Cardiac muscle cell (in vitro differentiated cells and primary cell): ENCODE results near the gene CDO1. TPM values are rescaled to one million over a fixed set of nuclear protein-coding genes. Genes with fewer than 3 reads are reported as not detected.
"Not testable (repeated sequence)": the region's sequence is repeated elsewhere in the genome, so short reads cannot be mapped to it uniquely, and the experiment has no call there.

Experiments
- DNase-seq, 2 donors: peaks; one replicate each; pipeline versions ENCODE4 v3.0.0 to v3.0.0-alpha.2; 2010 to 2017; ENCODE audit warnings: low read depth in 1 of 2, low spot score in 1 of 2
- H3K27ac ChIP-seq: fragments of 200-600 bp; sonication (generic); 2 replicates; pipeline ENCODE4 v1.5.1; 2016
- H3K27me3 ChIP-seq: fragments of 200-600 bp; sonication (generic); 2 replicates; pipeline ENCODE4 v1.6.0; 2016; ENCODE audit warnings: control low read depth
- H3K36me3 ChIP-seq: fragments of 200-600 bp; sonication (generic); 2 replicates; pipeline ENCODE4 v1.5.1; 2016; ENCODE audit warnings: control low read depth
- H3K4me1 ChIP-seq: fragments of 200-600 bp; sonication (generic); 2 replicates; pipeline ENCODE4 v1.8.1; 2017; ENCODE audit warnings: low read depth, mild to moderate bottlenecking, mixed run types
- H3K4me3 ChIP-seq: fragments of 200-600 bp; sonication (generic); 2 replicates; pipeline ENCODE4 v1.5.1; 2016; ENCODE audit warnings: mild to moderate bottlenecking
- H3K9me3 ChIP-seq: fragments of 200-600 bp; sonication (generic); 2 replicates; pipeline ENCODE4 v1.5.1; 2017; ENCODE audit warnings: low read depth, mild to moderate bottlenecking, control low read depth
- polyA plus RNA-seq: library from polyadenylated mRNA; unstranded; fragments of >200 nt; fragmentation: Nextera tagmentation; extraction: Ambion mirVana; gene quantifications from 2 replicates; pipeline ENCODE4 v1.2.1, GENCODE V29; 2016
- total RNA-seq: library from RNA; depleted of rRNA; stranded (reverse); fragments of >200 nt; gene quantifications from 2 replicates; pipeline ENCODE4 v1.2.3, GENCODE V29; 2016
- TF ChIP-seq, protein P1 (sequence below): IDR thresholded peaks from 2 replicates; pipeline ENCODE4 v1.5.1; 2012; ENCODE audit warnings: low read depth, mild to moderate bottlenecking, low read length

CDO1 gene
- total and polyA plus RNA-seq, 2 experiments from 2014 or later = 16.1 to 19.0 TPM

DNA sequence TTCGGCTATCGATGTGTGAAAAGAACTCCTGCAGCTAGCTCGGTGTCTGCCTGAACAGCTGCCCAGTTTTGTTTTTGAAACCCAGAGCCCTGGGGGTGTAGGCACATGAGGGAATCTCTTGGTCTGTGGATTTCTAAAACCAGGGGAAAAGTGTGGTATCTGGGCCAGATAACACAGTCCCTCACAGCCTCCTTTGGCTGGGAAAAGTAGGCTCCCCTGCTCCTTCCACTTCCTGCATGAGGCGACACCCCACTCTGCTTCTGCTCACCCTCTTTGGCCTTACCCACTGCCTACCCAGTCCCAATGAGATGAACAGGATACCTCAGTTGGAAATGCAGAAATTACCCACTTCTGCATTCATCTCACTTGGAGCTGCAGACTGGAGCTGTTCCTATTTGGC, 9.5 kb upstream of the CDO1 start:
- no peaks in the 10 kb centered on the region for H3K4me1 ChIP-seq
- no peaks in the 10 kb centered on the region for H3K9me3 ChIP-seq
- TF ChIP-seq, protein P1, sequence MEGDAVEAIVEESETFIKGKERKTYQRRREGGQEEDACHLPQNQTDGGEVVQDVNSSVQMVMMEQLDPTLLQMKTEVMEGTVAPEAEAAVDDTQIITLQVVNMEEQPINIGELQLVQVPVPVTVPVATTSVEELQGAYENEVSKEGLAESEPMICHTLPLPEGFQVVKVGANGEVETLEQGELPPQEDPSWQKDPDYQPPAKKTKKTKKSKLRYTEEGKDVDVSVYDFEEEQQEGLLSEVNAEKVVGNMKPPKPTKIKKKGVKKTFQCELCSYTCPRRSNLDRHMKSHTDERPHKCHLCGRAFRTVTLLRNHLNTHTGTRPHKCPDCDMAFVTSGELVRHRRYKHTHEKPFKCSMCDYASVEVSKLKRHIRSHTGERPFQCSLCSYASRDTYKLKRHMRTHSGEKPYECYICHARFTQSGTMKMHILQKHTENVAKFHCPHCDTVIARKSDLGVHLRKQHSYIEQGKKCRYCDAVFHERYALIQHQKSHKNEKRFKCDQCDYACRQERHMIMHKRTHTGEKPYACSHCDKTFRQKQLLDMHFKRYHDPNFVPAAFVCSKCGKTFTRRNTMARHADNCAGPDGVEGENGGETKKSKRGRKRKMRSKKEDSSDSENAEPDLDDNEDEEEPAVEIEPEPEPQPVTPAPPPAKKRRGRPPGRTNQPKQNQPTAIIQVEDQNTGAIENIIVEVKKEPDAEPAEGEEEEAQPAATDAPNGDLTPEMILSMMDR = no peak
- peaks cover 15% of the 10 kb centered on the region for H3K36me3 ChIP-seq
- no peak overlapping the region for H3K27ac ChIP-seq
- DNase-seq = no peak
- H3K27me3 ChIP-seq = no peaks in the 10 kb centered on the region
- H3K4me3 ChIP-seq = no peak overlapping the region

DNA sequence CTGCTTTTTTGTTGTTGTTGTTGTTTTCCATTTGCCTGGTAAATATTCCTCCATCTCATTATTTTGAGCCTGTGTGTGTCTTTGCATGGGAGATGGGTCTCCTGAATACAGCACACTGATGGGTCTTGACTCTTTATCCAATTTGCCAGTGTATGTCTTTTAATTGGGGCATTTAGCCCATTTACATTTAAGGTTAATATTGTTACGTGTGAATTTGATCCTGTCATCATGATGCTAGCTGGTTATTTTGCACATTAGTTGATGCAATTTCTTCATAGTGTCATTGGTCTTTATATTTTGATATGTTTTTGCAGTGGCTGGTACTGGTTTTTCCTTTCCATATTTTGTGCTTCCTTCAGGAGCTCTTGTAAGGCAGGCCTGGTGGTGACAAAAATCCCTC, 8.5 kb upstream of the CDO1 start:
- H3K27me3 ChIP-seq, H3K4me1 ChIP-seq, H3K27ac ChIP-seq, DNase-seq, H3K9me3 ChIP-seq, H3K4me3 ChIP-seq: not testable (repeated sequence)
- peaks cover 10% of the 10 kb centered on the region for H3K36me3 ChIP-seq

DNA sequence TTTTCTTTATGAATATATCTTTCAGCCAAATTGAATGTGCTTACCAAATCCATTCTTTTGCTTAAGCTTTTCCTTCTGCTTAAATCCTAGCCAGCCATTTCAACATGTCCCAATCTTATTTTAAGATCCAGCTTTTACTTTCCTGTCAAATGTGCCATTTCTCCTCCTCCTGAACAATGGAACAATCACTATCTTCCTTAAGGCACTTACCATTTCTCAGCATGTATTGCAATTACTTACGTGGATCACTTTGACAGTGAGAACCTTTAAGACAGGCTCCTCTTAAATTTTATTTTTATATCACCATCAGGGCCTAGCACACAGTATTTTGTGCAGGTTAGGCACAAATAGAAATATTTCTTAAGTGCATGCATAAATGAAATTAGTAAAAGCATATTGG, 4.4 kb upstream of the CDO1 start:
- Histone ChIP-seq H3K27me3 (peaks cover 1% of the 10 kb centered on the region), H3K27ac (no peak overlapping the region), H3K36me3 (no peaks in the 10 kb centered on the region), H3K4me1 (no peaks in the 10 kb centered on the region), H3K4me3 (no peak overlapping the region), H3K9me3 (no peaks in the 10 kb centered on the region)
- TF ChIP-seq, protein P1 = no peak
- DNase-seq = no peak

DNA sequence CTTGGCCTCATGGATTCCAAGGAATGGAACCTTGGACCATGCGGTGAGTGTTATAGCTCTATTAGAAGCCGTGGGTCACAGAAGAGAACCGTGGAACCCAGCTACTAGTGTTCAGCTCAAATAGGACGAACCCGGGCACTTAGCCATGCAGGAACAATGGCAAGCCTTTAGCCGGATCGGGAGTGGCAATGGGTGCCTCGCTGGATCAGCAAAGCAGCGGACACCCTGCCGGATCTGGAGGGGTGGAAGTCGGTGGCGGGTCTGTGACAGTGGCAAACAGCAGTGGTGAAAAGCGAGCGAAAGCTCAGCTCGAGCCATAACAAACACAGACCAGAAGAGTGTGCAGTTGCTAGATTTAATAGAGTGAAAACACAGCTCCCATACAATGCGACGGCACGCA, 2.4 kb upstream of the CDO1 start:
- Histone ChIP-seq H3K4me1 (no peaks in the 10 kb centered on the region), H3K4me3 (no peak overlapping the region), H3K9me3 (no peaks in the 10 kb centered on the region), H3K27me3 (peaks cover 21% of the 10 kb centered on the region), H3K27ac (no peak overlapping the region), H3K36me3 (no peaks in the 10 kb centered on the region)
- no peak for DNase-seq
- TF ChIP-seq, protein P1 = no peak

DNA sequence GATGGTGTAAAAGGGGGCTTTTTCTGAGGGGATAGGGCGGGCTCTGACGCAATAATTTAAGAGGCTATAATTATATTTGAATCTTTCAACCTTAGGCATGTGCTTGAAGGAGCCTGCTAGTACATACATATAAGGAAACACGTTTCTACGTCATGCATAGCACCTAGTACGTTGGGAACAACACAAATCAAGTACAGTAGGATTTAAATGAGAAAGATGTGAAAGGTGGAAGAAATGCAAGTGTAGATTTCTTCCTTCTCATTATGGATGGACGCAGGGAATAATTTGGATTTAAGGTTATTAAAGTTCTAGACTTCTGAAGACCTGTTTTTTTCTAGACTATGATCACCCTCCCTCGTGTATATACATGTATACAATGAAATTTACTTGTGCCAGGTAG, 927 bp upstream of the CDO1 start:
- H3K9me3 ChIP-seq = no peaks in the 10 kb centered on the region
- H3K4me3 ChIP-seq = peak overlapping the region; percentile 69
- no peaks in the 10 kb centered on the region for H3K36me3 ChIP-seq
- TF ChIP-seq, protein P1 = no peak
- no peak overlapping the region for H3K27ac ChIP-seq
- no peak for DNase-seq
- H3K27me3 ChIP-seq = peaks cover 25% of the 10 kb centered on the region
- no peaks in the 10 kb centered on the region for H3K4me1 ChIP-seq

DNA sequence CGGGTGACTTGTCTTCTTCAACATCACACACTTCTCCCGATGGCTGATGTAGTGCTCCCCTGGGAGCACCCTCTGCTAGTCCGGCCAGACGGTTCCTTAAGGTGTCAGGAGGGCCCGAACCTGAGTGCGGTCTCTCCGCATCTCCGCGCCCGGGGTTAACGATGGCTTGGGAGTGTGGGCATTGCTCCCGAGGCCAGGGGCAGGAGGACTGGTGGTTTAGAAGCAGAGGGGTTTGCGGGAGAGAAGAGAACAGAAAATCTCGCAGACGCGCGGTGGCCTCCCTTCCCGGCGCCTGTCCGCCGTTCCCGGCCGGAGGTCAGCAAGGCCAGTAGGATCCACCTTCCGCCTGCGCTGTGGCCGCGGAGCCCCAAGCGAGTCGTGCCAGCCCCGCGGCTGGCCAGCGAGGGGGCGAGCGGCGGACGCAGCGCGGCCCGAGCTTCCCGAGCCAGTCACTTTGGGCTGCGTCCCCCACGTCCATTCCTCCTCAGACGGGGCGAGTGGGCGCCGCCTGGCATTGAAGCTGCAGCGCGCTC, 700 bp downstream of the CDO1 start:
- TF ChIP-seq, protein P1 = no peak
- Histone ChIP-seq H3K9me3 (no peaks in the 10 kb centered on the region), H3K36me3 (no peaks in the 10 kb centered on the region), H3K4me3 (peak overlapping the region; percentile 69), H3K27ac (no peak overlapping the region), H3K4me1 (no peaks in the 10 kb centered on the region), H3K27me3 (peaks cover 25% of the 10 kb centered on the region)
- DNase-seq = peak; percentile 14 to 55
